Embryonic facial prominence (tissue), 1 donor: ENCODE measurements around the gene TUT4.
A peak's percentile ranks its signal among the peaks of the same experiment; 100 is the strongest.

ENCODE experiments used
- DNase-seq: peaks from one replicate; pipeline ENCODE4 v3.0.0-alpha.2; 2016; ENCODE audit errors: extremely low spot score

The TUT4 gene

GRCh38 chr1:52571783-52572182 is 18.9 kb upstream of the TUT4 start:
- no peak for DNase-seq

DNA sequence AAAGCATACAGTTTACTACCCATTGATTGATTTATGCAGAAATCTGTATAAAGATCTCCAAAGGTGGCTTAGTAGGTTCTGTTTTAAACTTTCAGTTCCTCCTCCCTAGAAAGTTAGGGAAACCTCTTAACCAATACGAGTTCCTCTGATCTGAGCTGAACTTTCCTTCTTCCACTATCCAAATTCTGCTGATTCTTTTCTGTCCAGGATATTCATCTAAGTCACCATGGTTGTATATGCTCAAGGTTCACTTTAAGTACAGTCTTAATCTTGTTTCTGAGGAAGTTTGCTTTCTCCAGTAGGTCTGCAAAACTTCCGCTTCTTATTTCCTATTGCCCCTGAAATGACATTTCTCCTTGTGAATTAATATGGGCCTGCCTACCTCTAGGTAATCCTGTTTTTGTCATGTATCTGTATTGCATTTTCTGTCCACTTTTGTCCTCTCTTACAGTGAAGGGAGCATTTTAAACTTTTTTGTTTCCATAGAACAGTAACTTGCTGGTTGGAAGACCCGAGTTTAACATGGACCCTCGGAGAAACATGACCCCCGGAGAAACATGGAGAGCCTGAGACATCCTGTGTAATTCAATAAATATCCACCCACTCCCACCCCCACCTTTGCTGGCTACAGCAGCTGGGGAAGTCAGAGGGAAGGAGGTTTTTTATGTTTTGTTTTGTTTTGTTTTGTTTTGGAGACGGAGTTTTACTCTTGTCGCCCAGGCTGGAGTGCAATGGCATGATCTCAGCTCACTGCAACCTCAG is 16.7 kb upstream of the TUT4 start:
- no peak for DNase-seq

DNA sequence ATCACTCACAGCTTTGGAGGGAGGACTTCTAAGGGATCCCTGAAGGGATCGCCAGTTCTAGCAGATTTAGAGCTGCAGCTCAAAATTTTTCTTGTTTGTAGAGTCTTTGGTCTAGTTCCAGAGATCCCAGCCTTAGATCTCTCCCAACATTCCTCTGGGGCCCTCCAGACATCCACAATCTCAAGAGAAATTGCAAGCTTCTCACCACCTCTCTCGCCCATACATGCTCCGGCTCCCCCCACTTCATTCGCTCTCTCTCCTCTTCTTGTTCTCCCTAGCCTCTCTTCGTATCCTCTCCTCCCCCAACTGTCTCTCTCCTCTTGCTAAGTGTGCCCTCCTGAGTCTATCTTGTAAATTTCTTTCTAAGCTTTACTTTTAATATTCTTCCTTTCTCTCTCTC is 15.1 kb upstream of the TUT4 start:
- no peak for DNase-seq

- no peak for DNase-seq
These were observed 9.9 kb upstream of the TUT4 start for GRCh38 chr1:52562766-52563165.

GRCh38 chr1:52559875-52560274 is 7.0 kb upstream of the TUT4 start:
- no peak for DNase-seq

DNA sequence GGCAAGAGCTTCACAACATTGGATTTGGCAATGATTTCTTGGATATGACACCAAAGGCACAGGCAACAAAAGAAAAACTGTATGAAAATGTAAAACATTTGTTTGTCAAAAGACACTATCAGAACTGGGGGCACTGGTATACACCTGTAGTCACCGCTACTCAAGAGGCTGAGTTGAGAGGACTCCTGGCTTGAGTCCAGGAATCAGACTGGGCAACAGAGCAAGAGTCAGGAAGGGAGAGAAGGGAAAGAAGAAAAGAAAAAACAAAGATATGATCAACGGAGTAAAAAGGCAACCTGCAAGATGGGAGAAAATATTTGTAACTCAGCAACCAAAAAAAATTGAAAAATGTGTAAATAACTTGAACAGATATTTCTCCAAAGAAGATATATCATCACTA is 6.0 kb upstream of the TUT4 start:
- DNase-seq, result no peak

GRCh38 chr1:52556641-52557360 is 3.9 kb upstream of the TUT4 start:
- DNase-seq, result no peak

GRCh38 chr1:52554756-52555155 is 1.9 kb upstream of the TUT4 start:
- DNase-seq, result no peak

- DNase-seq, result no peak
These were observed 1.4 kb upstream of the TUT4 start for GRCh38 chr1:52554267-52554640.

GRCh38 chr1:52553362-52554266 is 722 bp upstream of the TUT4 start:
- DNase-seq, result peak; percentile 79

- DNase-seq, result no peak
These were observed 722 bp downstream of the TUT4 start for GRCh38 chr1:52552236-52552504.

DNA sequence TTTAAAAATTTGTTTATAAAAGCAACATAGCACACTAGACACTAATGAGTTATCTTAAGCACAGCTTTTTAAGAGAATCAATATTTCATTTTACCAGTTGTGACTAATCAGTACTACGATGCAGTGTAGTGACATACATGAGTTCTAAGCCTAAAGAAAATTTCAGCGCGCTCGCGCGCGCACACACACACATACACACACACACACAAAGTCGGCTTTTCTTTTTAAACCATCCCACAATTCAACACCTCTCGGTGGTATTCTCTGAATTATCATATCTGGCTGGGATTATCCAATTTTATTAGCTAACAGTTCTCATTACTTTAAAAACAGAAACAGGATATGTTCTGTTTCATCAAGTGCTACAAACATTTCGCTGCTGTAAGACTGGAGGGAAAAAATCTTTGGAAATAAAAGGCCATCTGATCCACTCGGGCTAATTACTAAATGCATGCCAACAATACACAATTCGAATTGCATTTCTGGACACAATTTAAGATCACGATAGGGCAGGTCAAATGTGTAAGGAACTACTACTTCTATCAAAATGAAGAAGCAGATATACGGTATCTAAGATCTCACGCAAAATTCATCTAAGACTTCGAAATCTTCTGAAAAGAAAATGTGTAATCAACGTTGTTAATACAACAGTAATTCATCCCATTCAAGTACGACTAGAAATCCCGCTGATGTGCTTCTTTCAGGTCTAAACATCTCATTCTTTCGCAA is 1.2 kb downstream of the TUT4 start:
- DNase-seq, result no peak

GRCh38 chr1:52550447-52550846 is 2.4 kb downstream of the TUT4 start:
- no peak for DNase-seq

- DNase-seq, result no peak
These were observed 3.6 kb downstream of the TUT4 start for GRCh38 chr1:52549267-52549666.

DNA sequence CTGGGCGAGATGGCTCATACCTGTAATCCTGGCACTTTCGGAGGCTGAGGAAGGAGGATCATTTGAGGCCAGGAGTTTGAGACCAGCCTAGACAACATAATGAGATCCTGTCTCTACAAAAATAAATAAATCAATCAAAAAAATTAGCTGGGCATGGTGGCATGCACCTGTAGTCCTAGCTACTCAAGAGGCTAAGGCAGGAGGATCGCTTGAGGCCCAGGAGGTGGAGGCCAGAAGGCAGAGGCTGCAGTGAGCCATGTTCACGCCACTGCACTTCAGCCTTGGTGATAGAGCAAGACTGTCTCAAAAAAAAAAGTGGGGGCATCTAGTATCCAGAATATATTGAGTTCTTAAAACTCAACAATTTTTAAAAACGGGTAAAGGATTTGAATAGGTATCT is 6.0 kb downstream of the TUT4 start:
- no peak for DNase-seq

- DNase-seq, result no peak
These were observed 8.0 kb downstream of the TUT4 start for GRCh38 chr1:52544665-52545525.

DNA sequence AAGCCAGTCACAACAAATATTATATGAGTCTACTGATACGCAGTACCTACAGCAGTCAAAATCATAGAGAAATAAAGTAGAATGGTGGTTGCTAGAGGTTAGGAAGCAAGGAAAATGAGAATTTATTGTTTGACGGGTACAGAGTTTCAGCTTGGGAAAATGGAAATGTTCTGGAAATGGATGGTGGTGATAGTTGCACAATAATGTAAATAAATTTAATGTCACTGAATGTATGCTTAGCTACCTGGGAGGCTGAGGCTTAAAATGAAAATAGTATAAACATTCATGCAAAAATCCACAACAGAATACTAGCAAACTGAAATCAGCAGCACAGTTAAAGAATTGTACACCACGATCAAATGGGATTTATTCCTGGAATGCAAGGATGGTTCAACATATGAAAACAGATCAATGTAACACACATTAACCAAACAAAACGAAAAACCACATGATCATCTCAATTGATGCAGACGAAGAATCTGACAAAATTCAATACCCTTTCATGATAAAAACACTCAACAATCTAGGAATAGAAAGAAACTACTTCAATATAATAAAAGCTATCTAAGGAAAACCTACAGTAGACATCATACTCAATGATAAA is 10.7 kb downstream of the TUT4 start:
- no peak for DNase-seq

DNA sequence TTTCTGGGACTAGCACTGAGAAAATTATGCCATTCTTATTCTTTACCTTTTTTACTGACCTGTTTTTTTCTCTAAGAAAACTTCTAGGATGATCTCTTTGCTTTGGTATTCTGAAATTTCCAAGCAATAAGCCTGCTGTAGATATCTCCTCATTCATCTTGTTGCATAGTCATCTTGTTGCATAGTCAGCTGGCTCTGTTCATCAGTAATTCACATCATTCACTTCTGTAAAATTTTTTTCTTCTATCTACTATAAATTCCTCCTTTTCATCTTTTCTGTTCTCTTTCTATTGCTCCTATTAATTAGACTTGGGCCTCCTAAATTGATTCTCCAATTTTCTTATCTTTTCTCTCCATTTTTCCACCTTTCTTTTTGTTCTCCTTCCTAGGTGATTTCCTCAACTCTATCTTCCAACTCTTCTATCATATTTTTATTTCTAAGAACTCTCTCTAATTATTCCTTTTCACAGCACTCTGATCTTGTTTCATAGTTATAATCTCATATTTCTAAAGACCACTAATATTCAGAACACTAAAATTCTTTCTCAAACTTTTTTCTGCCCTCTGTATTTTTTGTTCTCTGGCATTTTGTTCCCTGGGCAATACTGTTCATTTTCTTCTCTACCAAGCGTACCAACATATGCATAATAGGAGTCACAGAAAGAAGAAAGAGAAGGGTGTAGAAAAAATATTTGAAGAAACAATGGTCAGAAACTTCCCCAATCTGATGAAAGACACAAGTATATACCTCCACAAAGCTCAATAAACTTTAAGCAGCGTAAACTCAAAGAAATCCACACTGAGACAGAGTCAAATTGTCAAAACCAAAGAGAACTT is 17.7 kb downstream of the TUT4 start:
- no peak for DNase-seq

DNA sequence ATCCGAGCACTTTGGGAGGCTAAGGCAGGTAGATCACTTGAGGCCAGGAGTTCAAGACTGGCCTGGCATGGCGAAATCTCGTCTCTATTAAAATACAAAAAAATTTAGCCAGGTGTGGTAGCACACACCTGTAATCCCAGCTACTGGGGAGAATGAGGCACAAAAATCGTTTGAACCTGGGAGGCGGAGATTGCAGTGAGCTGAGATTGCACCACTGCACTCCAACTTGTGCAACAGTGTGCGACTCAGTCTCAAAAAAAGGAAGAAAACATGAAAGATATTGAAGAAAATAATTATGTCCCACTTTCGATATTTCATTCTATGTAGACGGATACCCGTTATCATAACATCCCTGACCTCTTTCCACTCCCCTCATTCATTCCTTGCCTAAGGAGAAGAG is 19.2 kb downstream of the TUT4 start:
- DNase-seq, result no peak
